K562 (cell line): ENCODE measurements around the gene HOXC10. TPM values are rescaled to one million over a fixed set of nuclear protein-coding genes. Genes with fewer than 3 reads are reported as not detected.

Source experiments
- ATAC-seq: fragments of 200-7000 bp; cut with Tn5 transposase; 3 replicates; pipeline ENCODE4 v1.9.1; 2020; ENCODE audit warnings: moderate library complexity
- BruUV-seq: library from RNA; stranded (reverse); fragments of 400-500 nt; replicated peaks from 2 replicates; lab custom pipeline; 2021; lab: Mats Ljungman, UMichigan
- CTCF ChIA-PET: fragments of 300-600 bp; formaldehyde crosslinking; extraction: SDS; loops from one replicate; lab custom pipeline; 2021; ENCODE audit warnings: low intra/inter-chr PET ratio; lab: Yijun Ruan, JAX
- POLR2A ChIA-PET: fragments of 300-600, 350-650 bp; sonication (Branson Sonifier 250); formaldehyde crosslinking; extraction: SDS; loops from one replicate; lab custom pipeline; 2021; ENCODE audit warnings: antibody characterized with exemption, inconsistent platforms; lab: Yijun Ruan, JAX
- DNase-seq, 4 experiments: peaks; one replicate each; pipeline versions ENCODE4 v3.0.0 to v3.0.0-alpha.2; 2011 to 2018; ENCODE audit warnings: low spot score in 3 of 4, mixed read lengths in 3 of 4; ENCODE audit errors: extremely low read depth in 1 of 4
- FAIRE-seq: peaks from 2 replicates; lab custom pipeline; 2011; peaks lifted over from hg19 to GRCh38; lab: Jason Lieb, UNC
- H2AFZ ChIP-seq: 2 replicates; pipeline ENCODE4 v1.6.0; 2011; ENCODE audit warnings: low read depth, low read length, control low read depth, inconsistent platforms
- H3K27ac ChIP-seq: fragments of 200-600 bp; 3 replicates; pipeline ENCODE4 v1.8.0; 2011; ENCODE audit warnings: low read depth, mild to moderate bottlenecking, control low read depth, inconsistent platforms, low read length, moderate library complexity, mixed read lengths; ENCODE audit errors: extremely low read depth
- H3K27me3 ChIP-seq, 2 experiments: fragments of 300-600 bp in 1 of 2; 2 replicates in 1 of 2; 3 replicates in 1 of 2; pipeline versions ENCODE4 v1.6.0 to v1.8.0; 2011; ENCODE audit warnings: inconsistent platforms in 2 of 2, low read length in 2 of 2, mild to moderate bottlenecking in 1 of 2, mixed read lengths in 1 of 2, moderate library complexity in 1 of 2; ENCODE audit not compliant: control insufficient read depth in 2 of 2, insufficient read depth in 2 of 2
- H3K36me3 ChIP-seq: fragments of 300-600 bp; 3 replicates; pipeline ENCODE4 v1.8.0; 2011; ENCODE audit warnings: mild to moderate bottlenecking, low read length, inconsistent platforms; ENCODE audit not compliant: control insufficient read depth, insufficient read depth
- H3K4me1 ChIP-seq, 2 experiments: fragments of 200-600 bp in 1 of 2; replicated peaks in 1 of 2; 2 replicates in 1 of 2; 3 replicates in 1 of 2; pipeline versions ENCODE4 v1.5.1 to v1.8.0; 2011; ENCODE audit warnings: inconsistent platforms in 2 of 2, low read length in 2 of 2, mild to moderate bottlenecking in 1 of 2, mixed read lengths in 1 of 2, moderate library complexity in 1 of 2; ENCODE audit not compliant: control insufficient read depth in 2 of 2, insufficient read depth in 2 of 2
- H3K4me2 ChIP-seq: 2 replicates; pipeline ENCODE4 v1.6.1; 2011; ENCODE audit warnings: low read length, control low read depth, inconsistent platforms, mixed read lengths; ENCODE audit not compliant: insufficient read depth
- H3K4me3 ChIP-seq: fragments of 200-600 bp; sonication (generic), shearing (Covaris generic); 2 replicates; pipeline ENCODE4 v1.5.1; 2016; ENCODE audit warnings: control low read depth, inconsistent platforms
- H3K79me2 ChIP-seq: fragments of 200-600 bp; 3 replicates; pipeline ENCODE4 v1.8.0; 2011; ENCODE audit warnings: low read length, inconsistent platforms; ENCODE audit not compliant: control insufficient read depth, insufficient read depth
- H3K9ac ChIP-seq, 2 experiments: 2 replicates each; pipeline versions ENCODE4 v1.6.0 to v1.6.1; 2011; ENCODE audit warnings: low read depth in 2 of 2, low read length in 2 of 2, control low read depth in 1 of 2, inconsistent platforms in 1 of 2, mild to moderate bottlenecking in 1 of 2, mixed read lengths in 1 of 2; ENCODE audit not compliant: insufficient read depth in 1 of 2
- H3K9me1 ChIP-seq: one replicate; pipeline ENCODE4 v1.6.0; 2011; ENCODE audit warnings: inconsistent platforms, mild to moderate bottlenecking, low read length, moderate library complexity; ENCODE audit not compliant: control insufficient read depth, insufficient read depth
- H3K9me3 ChIP-seq: replicated peaks from 2 replicates; pipeline ENCODE4 v1.5.1; 2011; ENCODE audit warnings: low read depth, low read length, inconsistent platforms; ENCODE audit not compliant: control insufficient read depth, insufficient read depth
- H4K20me1 ChIP-seq: replicated peaks from 2 replicates; pipeline ENCODE4 v1.6.1; 2011; ENCODE audit warnings: low read length, inconsistent platforms, mixed read lengths; ENCODE audit not compliant: control insufficient read depth, insufficient read depth
- ETV6 ChIP-seq, 3 experiments: fragments of 150-350 bp in 1 of 3; sonication (generic) in 1 of 3; formaldehyde crosslinking in 1 of 3; IDR thresholded peaks; 2 replicates each; pipeline versions ENCODE4 v1.6.1 to v1.8.0; 2014 to 2022; ENCODE audit warnings: borderline replicate concordance in 2 of 3, low read depth in 2 of 3, antibody characterized with exemption in 1 of 3, low read length in 1 of 3, mild to moderate bottlenecking in 1 of 3, missing genetic modification reagents in 1 of 3
- GTF2A2 ChIP-seq: IDR thresholded peaks from 2 replicates; pipeline ENCODE4 v1.6.1; 2016; ENCODE audit warnings: mild to moderate bottlenecking, missing genetic modification characterization, missing compliant biosample characterization
- KLF16 ChIP-seq: IDR thresholded peaks from 2 replicates; pipeline ENCODE4 v1.6.1; 2016; ENCODE audit warnings: antibody characterized with exemption
- MECOM ChIP-seq: fragments of 250-450 bp; sonication (Bioruptor Pico); IDR thresholded peaks from 2 replicates; pipeline ENCODE4 v1.8.0; 2022; ENCODE audit warnings: inconsistent platforms
- NR2C1 ChIP-seq, 2 experiments: fragments of 450-650 bp; IDR thresholded peaks; 2 replicates each; pipeline ENCODE4 v1.6.1; 2017; ENCODE audit warnings: mild to moderate bottlenecking in 2 of 2, antibody characterized with exemption in 1 of 2, inconsistent platforms in 1 of 2, missing compliant biosample characterization in 1 of 2, missing genetic modification characterization in 1 of 2
- POLR2AphosphoS5 ChIP-seq: IDR thresholded peaks from 2 replicates; pipeline ENCODE4 v1.6.1; 2011; ENCODE audit warnings: mild to moderate bottlenecking, low read depth, low read length, moderate library complexity; ENCODE audit not compliant: control insufficient read depth, insufficient read depth
- TAL1 ChIP-seq: fragments of 450-650 bp; IDR thresholded peaks from 2 replicates; pipeline ENCODE4 v1.6.1; 2016; ENCODE audit warnings: mild to moderate bottlenecking
- TARDBP ChIP-seq: fragments of 450-650 bp; IDR thresholded peaks from 2 replicates; pipeline ENCODE4 v1.6.1; 2016
- ZNF696 ChIP-seq: fragments of 250-450 bp; sonication (Bioruptor Pico); conservative IDR thresholded peaks from 2 replicates; pipeline ENCODE4 v1.4.0; 2020; ENCODE audit warnings: mild to moderate bottlenecking, moderate library complexity
- WGBS: fragments of 100-300 bp; shearing (Covaris generic); methylation state at CpG from one replicate; pipeline ENCODE4 v1.1.6; 2016; ENCODE audit warnings: low coverage, mixed read lengths; ENCODE audit not compliant: insufficient coverage; ENCODE audit errors: missing lambda C conversion rate; 5-methylcytosine and 5-hydroxymethylcytosine counted together
- in situ Hi-C: fragments of 300-500 bp; cut with MboI; formaldehyde crosslinking; loops from 4 replicates; pipeline ENCODE4 v1.15.0; 2018; ENCODE audit warnings: inconsistent platforms, mixed read lengths
- intact Hi-C: fragments of 100-400 bp; cut with micrococcal nuclease; formaldehyde crosslinking; loops from 2 replicates; pipeline ENCODE4 v1.14.2; 2022
- polyA plus RNA-seq, 8 experiments: library from polyadenylated mRNA; depleted of rRNA in 4 of 8; stranded (reverse) in 5 of 8; unstranded in 3 of 8; fragments of >200 nt; fragmentation: Nextera tagmentation in 2 of 8; fragmentation: Illumina TruSeq in 1 of 8; extraction: Ambion mirVana in 2 of 8; extraction: Trizol in 1 of 8; gene quantifications; 2 replicates each; pipeline versions ENCODE4 v1.2.1 to v1.2.3, GENCODE V29; 2011 to 2014; ENCODE audit warnings: inconsistent platforms in 1 of 8, missing spikeins in 1 of 8
- total RNA-seq, 7 experiments: library from RNA; depleted of rRNA in 6 of 7; stranded (reverse); fragments of >200 nt in 6 of 7; fragmentation: Illumina TruSeq in 2 of 7; extraction: Trizol in 2 of 7; gene quantifications; 2 replicates each; pipeline versions ENCODE4 v1.2.1 to v1.2.3, GENCODE V29; 2011 to 2021; ENCODE audit warnings: low replicate concordance in 1 of 7
- TF ChIP-seq, protein P1 (sequence below), 3 experiments: fragments of 200-800 bp in 1 of 3; sonication (Bioruptor generic) in 1 of 3; sonication (generic) in 1 of 3; formaldehyde crosslinking in 1 of 3; IDR thresholded peaks; 2 replicates each; pipeline versions ENCODE4 v1.6.1 to v1.8.0; 2016 to 2022; ENCODE audit warnings: mild to moderate bottlenecking in 2 of 3, missing compliant biosample characterization in 2 of 3, missing genetic modification characterization in 2 of 3, missing genetic modification reagents in 1 of 3
- TF ChIP-seq, protein P2 (sequence below): sonication (generic); formaldehyde crosslinking; IDR thresholded peaks from 2 replicates; pipeline ENCODE4 v1.8.0; 2022; ENCODE audit warnings: mild to moderate bottlenecking, missing genetic modification reagents

HOXC10 gene
- total and polyA plus RNA-seq, 9 of the 15 experiments (the other 6 are each of a cell fraction or from before 2014, with no cell fraction given), result 0.13 to 0.77 (median 0.35) TPM; not detected in 2

DNA sequence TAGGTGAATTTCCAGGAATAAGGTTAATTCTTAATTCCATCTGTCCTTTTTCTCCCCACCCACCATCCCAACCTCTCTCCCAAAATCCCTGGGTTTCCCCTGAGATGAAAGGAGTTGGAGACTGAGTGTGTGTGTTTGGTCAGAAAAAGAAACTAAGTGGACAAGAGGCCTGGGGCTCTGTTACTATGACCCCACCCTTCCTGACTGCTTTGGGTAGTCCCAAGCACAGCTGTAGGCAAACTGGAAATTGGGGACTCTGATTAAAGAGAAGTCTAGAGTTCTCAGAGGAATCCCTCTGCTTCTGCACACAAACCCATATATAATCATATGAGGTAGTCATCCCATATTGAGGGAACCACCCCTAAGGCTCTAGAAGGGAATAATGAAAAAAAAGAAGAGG, 37.2 kb upstream of the HOXC10 start:
- BruUV-seq, result no TSS peak
- DNase-seq, result no peak
- CTCF ChIA-PET, result interaction anchor here (0.6 kb wide), 1 partner anchor 9 kb away, joined by 8 read pairs; no protein-coding TSS in a partner anchor
- TF ChIP-seq TARDBP (no peak), MECOM (no peak)
- in situ Hi-C loops (no loop called here), intact Hi-C loops (loop anchor here (5.0 kb wide), 1 partner anchor 140 kb away; no protein-coding TSS in a partner anchor)
- Histone ChIP-seq H3K27me3 (peaks cover 39 to 52% of the 10 kb centered on the region in 2 experiments; a peak in 4 of 5 replicates), H3K9me1 (no peaks in the 10 kb centered on the region), H3K4me3 (no peak overlapping the region), H3K36me3 (no peaks in the 10 kb centered on the region), H3K9ac (no peak overlapping the region), H3K4me2 (no peak overlapping the region), H3K79me2 (no peaks in the 10 kb centered on the region), H4K20me1 (peaks cover 3% of the 10 kb centered on the region; the same call in 1 of the 2 replicates), H3K9me3 (no peaks in the 10 kb centered on the region), H2AFZ (no peak overlapping the region), H3K27ac (no peak overlapping the region), H3K4me1 (peaks cover 12 to 48% of the 10 kb centered on the region in 2 experiments; a peak in 4 of 5 replicates)
- POLR2A ChIA-PET, result no interaction called here
- ATAC-seq, result no peak
- no peak for FAIRE-seq

DNA sequence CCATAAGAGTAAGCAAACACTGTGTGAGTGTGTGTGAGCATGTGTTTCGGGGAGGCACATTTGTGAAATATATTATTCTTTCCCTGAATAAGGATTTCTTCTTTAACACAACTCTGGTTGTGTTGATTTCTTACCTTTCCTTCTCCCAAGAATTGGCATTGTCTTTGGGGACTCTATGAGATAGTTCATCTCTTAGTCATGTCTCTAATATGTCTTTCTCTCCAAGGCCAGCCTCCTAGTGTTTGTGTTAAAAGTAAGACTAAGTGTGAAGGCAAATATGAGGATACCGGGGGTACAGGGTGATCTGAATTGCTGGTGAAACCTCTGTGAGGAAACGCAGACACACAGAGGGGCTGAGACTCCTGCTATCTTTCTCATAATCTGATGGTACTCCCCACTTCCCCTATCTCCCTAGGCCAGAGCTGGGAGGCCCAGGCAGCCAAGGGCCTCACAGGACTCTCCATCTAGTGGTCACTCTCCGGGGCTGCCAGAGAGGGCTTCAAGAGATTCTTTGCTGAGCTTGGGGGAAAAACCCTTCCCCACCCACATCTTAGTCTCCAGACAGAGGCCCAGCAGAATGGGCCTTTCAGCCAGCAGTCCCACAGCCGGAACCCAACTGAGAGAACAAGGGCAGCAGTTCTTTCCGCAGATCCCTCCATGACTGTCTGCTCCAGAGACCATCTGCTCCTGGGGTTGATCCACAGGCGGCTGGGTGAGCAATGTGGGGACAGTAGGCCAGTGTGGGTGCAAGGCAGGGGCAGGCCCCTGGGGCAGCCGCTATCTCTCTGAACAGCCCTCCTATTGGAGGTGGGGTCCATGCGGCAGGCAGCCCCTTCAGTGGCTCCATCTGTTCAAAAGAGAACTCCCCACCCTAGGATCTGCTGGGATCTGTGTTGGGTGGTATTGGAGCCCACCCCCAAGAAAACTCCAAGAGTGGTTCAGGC, 36.0 kb upstream of the HOXC10 start:
- intact Hi-C loops (loop anchor here (5.0 kb wide), 1 partner anchor 142 kb away; no protein-coding TSS in a partner anchor), in situ Hi-C loops (no loop called here)
- H3K4me3 ChIP-seq, result no peak overlapping the region
- H3K27me3 ChIP-seq, result peaks cover 47 to 62% of the 10 kb centered on the region in 2 experiments
- no peaks in the 10 kb centered on the region for H3K9me1 ChIP-seq
- ATAC-seq, result peak; percentile 87
- H3K4me2 ChIP-seq, result peak overlapping the region; percentile 24
- peak overlapping the region; percentile 5 to 81; a peak in 2 of 4 replicates for H3K9ac ChIP-seq
- H3K36me3 ChIP-seq, result no peaks in the 10 kb centered on the region
- peak; percentile 84 for FAIRE-seq
- peaks cover 4% of the 10 kb centered on the region for H4K20me1 ChIP-seq
- POLR2A ChIA-PET, result interaction anchor here (0.6 to 1.0 kb wide), 4 partner anchors 9 to 518 kb away, joined by 3 to 5 read pairs (median 3); no protein-coding TSS in a partner anchor
- DNase-seq, result peak; percentile 72 to 82 (median 77)
- BruUV-seq, result no TSS peak
- CTCF ChIA-PET, result no interaction called here
- no peaks in the 10 kb centered on the region for H3K9me3 ChIP-seq
- H3K4me1 ChIP-seq, result peaks cover 12 to 53% of the 10 kb centered on the region in 2 experiments; a peak in 4 of 5 replicates
- H3K79me2 ChIP-seq, result no peaks in the 10 kb centered on the region
- H3K27ac ChIP-seq, result no peak overlapping the region
- WGBS, result 20% methylated on average over 9 of the region's 9 CpGs
- peak overlapping the region; percentile 54 for H2AFZ ChIP-seq
- TF ChIP-seq ZNF696 (CRISPR knock-in tag), result no peak
- TF ChIP-seq KLF16, result peak; percentile 70
- TF ChIP-seq, protein P1, sequence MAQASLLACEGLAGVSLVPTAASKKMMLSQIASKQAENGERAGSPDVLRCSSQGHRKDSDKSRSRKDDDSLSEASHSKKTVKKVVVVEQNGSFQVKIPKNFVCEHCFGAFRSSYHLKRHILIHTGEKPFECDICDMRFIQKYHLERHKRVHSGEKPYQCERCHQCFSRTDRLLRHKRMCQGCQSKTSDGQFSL (CRISPR knock-in tag; IDR thresholded peaks at IDR 0.05), result no peak
- TF ChIP-seq, protein P1 (tag; IDR thresholded peaks at IDR 0.05), result 0 out of 4 replicates have a peak, but pooled peaks of 1 of the 2 experiments have one; percentile 30
- TF ChIP-seq, protein P2, sequence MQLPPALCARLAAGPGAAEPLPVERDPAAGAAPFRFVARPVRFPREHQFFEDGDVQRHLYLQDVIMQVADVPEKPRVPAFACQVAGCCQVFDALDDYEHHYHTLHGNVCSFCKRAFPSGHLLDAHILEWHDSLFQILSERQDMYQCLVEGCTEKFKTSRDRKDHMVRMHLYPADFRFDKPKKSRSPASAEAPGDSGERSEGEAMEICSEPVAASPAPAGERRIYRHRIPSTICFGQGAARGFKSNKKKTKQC (CRISPR knock-in tag), result no peak
- no peak for TF ChIP-seq ETV6 (IDR thresholded peaks at IDR 0.05; ENCODE audit: borderline replicate concordance in 1 of 2, low read depth in 2 of 2, low read length in 1 of 2)
- TF ChIP-seq ETV6 (CRISPR knock-in tag; IDR thresholded peaks at IDR 0.05; ENCODE audit: borderline replicate concordance), result no peak
- no peak for TF ChIP-seq GTF2A2 (tag)
- TF ChIP-seq NR2C1 (IDR thresholded peaks at IDR 0.05), result no peak
- TF ChIP-seq NR2C1 (tag; IDR thresholded peaks at IDR 0.05), result no peak
- peak; percentile 65 for TF ChIP-seq TAL1
- peak; percentile 40; the same call in 1 of the 2 replicates for TF ChIP-seq POLR2AphosphoS5
